ENCODE results near the gene PRKN. TPM values are rescaled to one million over a fixed set of nuclear protein-coding genes. Genes with fewer than 3 reads are reported as not detected.

The PRKN gene
- total and polyA plus RNA-seq, 2 experiments from 2014 or later = 2.3 to 3.9 TPM

GRCh38 chr6:162289972-162290371 is 437.6 kb downstream of the PRKN start:
- no peaks in the 10 kb centered on the region for H3K9me3 ChIP-seq (ENCODE audit: low read depth)
- TF ChIP-seq EZH2phosphoT487 (IDR thresholded peaks at IDR 0.05; ENCODE audit: low read depth, severe bottlenecking, unreplicated experiment) (no peak), EZH2 (IDR thresholded peaks at IDR 0.05; ENCODE audit: borderline replicate concordance) (no peak), CTCF (IDR thresholded peaks at IDR 0.05; ENCODE audit: poor library complexity) (no peak)
- no peak overlapping the region for H2AFZ ChIP-seq
- H3K79me2 ChIP-seq = no peaks in the 10 kb centered on the region
- H3K27me3 ChIP-seq = no peaks in the 10 kb centered on the region
- no peak overlapping the region for H3K4me3 ChIP-seq
- H4K20me1 ChIP-seq (ENCODE audit: insufficient read depth, poor library complexity, severe bottlenecking) = no peaks in the 10 kb centered on the region
- no peaks in the 10 kb centered on the region for H3K9me2 ChIP-seq (replicated peaks; ENCODE audit: insufficient read depth)
- no peak for DNase-seq (ENCODE audit: low spot score)
- WGBS (ENCODE audit: low lambda C conversion rate, missing lambda C conversion rate) = 80% methylated on average over 4 of the region's 4 CpGs
- no peak overlapping the region for H3K27ac ChIP-seq
- no peak overlapping the region for H3K4me2 ChIP-seq
- no peaks in the 10 kb centered on the region for H3K36me3 ChIP-seq (replicated peaks; ENCODE audit: insufficient read depth, low read depth)
- H3K4me1 ChIP-seq (ENCODE audit: insufficient read depth) = no peaks in the 10 kb centered on the region

GRCh38 chr6:162273986-162274385 is 453.6 kb downstream of the PRKN start:
- Histone ChIP-seq H2AFZ (no peak overlapping the region), H3K4me2 (no peak overlapping the region), H3K27me3 (no peaks in the 10 kb centered on the region), H3K27ac (no peak overlapping the region), H4K20me1 (ENCODE audit: insufficient read depth, poor library complexity, severe bottlenecking) (no peaks in the 10 kb centered on the region), H3K36me3 (replicated peaks; ENCODE audit: insufficient read depth, low read depth) (no peaks in the 10 kb centered on the region), H3K4me1 (ENCODE audit: insufficient read depth) (no peaks in the 10 kb centered on the region), H3K79me2 (no peaks in the 10 kb centered on the region), H3K9me2 (replicated peaks; ENCODE audit: insufficient read depth) (no peaks in the 10 kb centered on the region), H3K9me3 (ENCODE audit: low read depth) (no peaks in the 10 kb centered on the region), H3K4me3 (no peak overlapping the region)
- WGBS (ENCODE audit: low lambda C conversion rate, missing lambda C conversion rate) = 92% methylated on average over 2 of the region's 2 CpGs
- TF ChIP-seq EZH2 (IDR thresholded peaks at IDR 0.05; ENCODE audit: borderline replicate concordance) (no peak), CTCF (IDR thresholded peaks at IDR 0.05; ENCODE audit: poor library complexity) (no peak), EZH2phosphoT487 (IDR thresholded peaks at IDR 0.05; ENCODE audit: low read depth, severe bottlenecking, unreplicated experiment) (no peak)
- no peak for DNase-seq (ENCODE audit: low spot score)

DNA sequence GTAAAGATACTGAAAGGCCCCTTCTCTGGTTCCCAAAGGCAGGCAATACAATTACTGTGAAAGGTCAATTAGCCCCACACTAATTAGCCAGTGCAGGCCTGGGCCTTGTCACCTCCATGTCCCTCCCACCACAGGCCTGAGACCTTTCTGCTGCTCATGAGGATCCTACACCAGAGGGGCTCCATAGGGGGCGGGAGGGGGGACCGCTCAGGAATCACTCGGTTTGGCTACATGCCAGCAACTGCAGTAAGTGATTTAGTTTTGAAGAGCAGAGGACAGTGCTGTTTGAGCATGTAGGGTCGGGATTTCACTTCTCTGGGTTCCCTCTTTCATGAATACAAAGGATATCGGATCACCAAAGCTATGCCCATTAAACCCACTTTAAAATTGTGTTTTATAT is 455.6 kb downstream of the PRKN start:
- Histone ChIP-seq H3K79me2 (no peaks in the 10 kb centered on the region), H3K9me2 (replicated peaks; ENCODE audit: insufficient read depth) (no peaks in the 10 kb centered on the region), H3K9me3 (ENCODE audit: low read depth) (no peaks in the 10 kb centered on the region), H3K27me3 (no peaks in the 10 kb centered on the region), H4K20me1 (ENCODE audit: insufficient read depth, poor library complexity, severe bottlenecking) (no peaks in the 10 kb centered on the region), H3K4me3 (no peak overlapping the region), H3K4me1 (ENCODE audit: insufficient read depth) (no peaks in the 10 kb centered on the region), H2AFZ (no peak overlapping the region), H3K27ac (no peak overlapping the region), H3K4me2 (no peak overlapping the region), H3K36me3 (replicated peaks; ENCODE audit: insufficient read depth, low read depth) (no peaks in the 10 kb centered on the region)
- DNase-seq (ENCODE audit: low spot score) = no peak
- WGBS (ENCODE audit: low lambda C conversion rate, missing lambda C conversion rate) = 81% methylated on average over 5 of the region's 5 CpGs
- TF ChIP-seq EZH2phosphoT487 (IDR thresholded peaks at IDR 0.05; ENCODE audit: low read depth, severe bottlenecking, unreplicated experiment) (no peak), CTCF (IDR thresholded peaks at IDR 0.05; ENCODE audit: poor library complexity) (no peak), EZH2 (IDR thresholded peaks at IDR 0.05; ENCODE audit: borderline replicate concordance) (no peak)

DNA sequence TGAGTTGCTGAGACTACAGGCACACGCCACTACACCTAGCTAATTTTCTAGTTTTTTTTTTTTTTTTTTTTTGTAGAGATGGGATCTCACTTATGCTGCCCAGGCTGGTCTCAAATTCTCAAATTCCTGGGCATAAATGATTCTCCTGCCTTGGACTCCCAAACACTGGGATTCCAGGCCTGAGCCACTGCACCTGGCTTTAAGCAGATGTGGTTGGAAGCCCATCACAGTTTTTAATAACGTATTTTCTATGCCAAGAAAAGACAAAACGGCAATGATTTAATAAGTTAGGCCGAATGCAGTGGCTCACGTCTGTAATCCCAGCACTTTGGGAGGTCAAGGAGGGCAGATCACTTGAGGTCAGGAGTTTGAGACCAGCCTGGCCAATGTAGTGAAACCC is 456.6 kb downstream of the PRKN start:
- Histone ChIP-seq H3K9me3 (ENCODE audit: low read depth) (no peaks in the 10 kb centered on the region), H3K79me2 (no peaks in the 10 kb centered on the region), H4K20me1 (ENCODE audit: insufficient read depth, poor library complexity, severe bottlenecking) (no peaks in the 10 kb centered on the region), H3K4me2 (no peak overlapping the region), H3K36me3 (replicated peaks; ENCODE audit: insufficient read depth, low read depth) (no peaks in the 10 kb centered on the region), H3K27ac (no peak overlapping the region), H3K27me3 (no peaks in the 10 kb centered on the region), H3K9me2 (replicated peaks; ENCODE audit: insufficient read depth) (no peaks in the 10 kb centered on the region), H3K4me3 (no peak overlapping the region), H3K4me1 (ENCODE audit: insufficient read depth) (no peaks in the 10 kb centered on the region), H2AFZ (no peak overlapping the region)
- DNase-seq (ENCODE audit: low spot score) = no peak
- no peak for TF ChIP-seq EZH2phosphoT487 (IDR thresholded peaks at IDR 0.05; ENCODE audit: low read depth, severe bottlenecking, unreplicated experiment)
- no peak for TF ChIP-seq EZH2 (IDR thresholded peaks at IDR 0.05; ENCODE audit: borderline replicate concordance)
- no peak for TF ChIP-seq CTCF (IDR thresholded peaks at IDR 0.05; ENCODE audit: poor library complexity)
- 93% methylated on average over 5 of the region's 5 CpGs for WGBS (ENCODE audit: low lambda C conversion rate, missing lambda C conversion rate)
